Neural cell (in vitro differentiated cells): ENCODE data around the gene TNNT2. TPM values are rescaled to one million over a fixed set of nuclear protein-coding genes. Genes with fewer than 3 reads are reported as not detected.

ENCODE experiments used
- H2AFZ ChIP-seq: fragments of 200-600, 300-800 bp; sonication (generic), shearing (Covaris generic); 2 replicates; pipeline ENCODE4 v1.6.0; 2014; ENCODE audit warnings: low read depth, mild to moderate bottlenecking, antibody characterized with exemption, low read length, moderate library complexity
- H3F3A ChIP-seq: fragments of 200-600 bp; shearing (Covaris generic); 2 replicates; pipeline ENCODE4 v1.6.1; 2016; ENCODE audit warnings: mild to moderate bottlenecking, moderate library complexity, mixed read lengths, antibody characterized with exemption, low read length; ENCODE audit not compliant: insufficient read depth, poor library complexity, severe bottlenecking
- H3K27ac ChIP-seq: fragments of 200-600, 300-800 bp; sonication (generic), shearing (Covaris generic); 2 replicates; pipeline ENCODE4 v1.5.1; 2014; ENCODE audit warnings: mild to moderate bottlenecking, low read length, moderate library complexity
- H3K27me3 ChIP-seq: fragments of 300-800, 200-600 bp; sonication (generic), shearing (Covaris generic); 2 replicates; pipeline ENCODE4 v1.6.0; 2014; ENCODE audit warnings: mild to moderate bottlenecking, low read depth, low read length, moderate library complexity; ENCODE audit not compliant: insufficient read depth
- H3K36me3 ChIP-seq: fragments of 300-800, 200-600 bp; sonication (generic), shearing (Covaris generic); 2 replicates; pipeline ENCODE4 v1.5.1; 2014; ENCODE audit warnings: mild to moderate bottlenecking, antibody characterized with exemption, low read length, moderate library complexity; ENCODE audit not compliant: insufficient read depth
- H3K4me2 ChIP-seq: fragments of 300-800, 200-600 bp; sonication (generic), shearing (Covaris generic); 2 replicates; pipeline ENCODE4 v1.6.0; 2014; ENCODE audit warnings: mild to moderate bottlenecking, low read length
- H3K4me3 ChIP-seq: fragments of 300-800, 200-600 bp; sonication (generic), shearing (Covaris generic); 2 replicates; pipeline ENCODE4 v1.5.1; 2014; ENCODE audit warnings: mild to moderate bottlenecking, low read length, moderate library complexity
- H3K79me2 ChIP-seq: fragments of 200-600 bp; shearing (Covaris generic); replicated peaks from 2 replicates; pipeline ENCODE4 v1.6.0; 2014; ENCODE audit warnings: mild to moderate bottlenecking, low read length, moderate library complexity; ENCODE audit not compliant: insufficient read depth
- H3K9ac ChIP-seq: fragments of 300-800, 200-600 bp; sonication (generic), shearing (Covaris generic); 2 replicates; pipeline ENCODE4 v1.6.1; 2016; ENCODE audit warnings: mild to moderate bottlenecking, low read length, mixed read lengths
- H3K9me2 ChIP-seq: fragments of 200-600 bp; shearing (Covaris generic); 2 replicates; pipeline ENCODE4 v1.6.1; 2016; ENCODE audit warnings: mild to moderate bottlenecking, low read length, mixed read lengths; ENCODE audit not compliant: insufficient read depth
- H3K9me3 ChIP-seq: fragments of 200-600, 300-800 bp; sonication (generic), shearing (Covaris generic); 2 replicates; pipeline ENCODE4 v1.6.1; 2016; ENCODE audit warnings: mild to moderate bottlenecking, mixed run types, low read length, moderate library complexity, mixed read lengths
- H4K20me1 ChIP-seq: fragments of 200-600 bp; shearing (Covaris generic); 2 replicates; pipeline ENCODE4 v1.6.1; 2016; ENCODE audit warnings: mild to moderate bottlenecking, mixed run types; ENCODE audit not compliant: insufficient read depth
- CTCF ChIP-seq: fragments of 450-650 bp; IDR thresholded peaks from 2 replicates; pipeline ENCODE4 v1.5.1; 2014; ENCODE audit warnings: antibody characterized with exemption, mild to moderate bottlenecking, moderate library complexity; ENCODE audit not compliant: poor library complexity, severe bottlenecking
- EP300 ChIP-seq: fragments of 450-650 bp; conservative IDR thresholded peaks from 2 replicates; pipeline ENCODE4 v1.6.1; 2014; ENCODE audit warnings: antibody characterized with exemption, mild to moderate bottlenecking, moderate library complexity; ENCODE audit not compliant: poor library complexity, severe bottlenecking
- EZH2 ChIP-seq: fragments of 200-600, 300-800 bp; shearing (Covaris generic), sonication (generic); IDR thresholded peaks from 2 replicates; pipeline ENCODE4 v1.6.1; 2014; ENCODE audit warnings: antibody characterized with exemption, low read length, borderline replicate concordance, mild to moderate bottlenecking; ENCODE audit not compliant: insufficient read depth, poor library complexity, severe bottlenecking
- MXI1 ChIP-seq: fragments of 450-650 bp; conservative IDR thresholded peaks from 2 replicates; pipeline ENCODE4 v1.6.1; 2014; ENCODE audit warnings: antibody characterized with exemption, mild to moderate bottlenecking; ENCODE audit not compliant: poor library complexity, severe bottlenecking
- POLR2AphosphoS5 ChIP-seq: IDR thresholded peaks from 2 replicates; pipeline ENCODE4 v1.6.1; 2012
- RAD21 ChIP-seq: fragments of 450-650 bp; conservative IDR thresholded peaks from 2 replicates; pipeline ENCODE4 v1.6.1; 2014; ENCODE audit warnings: antibody characterized with exemption, mild to moderate bottlenecking, moderate library complexity
- REST ChIP-seq: IDR thresholded peaks from 2 replicates; pipeline ENCODE4 v1.6.1; 2012; ENCODE audit warnings: borderline replicate concordance
- SMC3 ChIP-seq: fragments of 450-650 bp; conservative IDR thresholded peaks from 2 replicates; pipeline ENCODE4 v1.6.1; 2014; ENCODE audit warnings: antibody characterized with exemption, mild to moderate bottlenecking, moderate library complexity; ENCODE audit not compliant: poor library complexity
- TAF1 ChIP-seq: IDR thresholded peaks from 2 replicates; pipeline ENCODE4 v1.6.1; 2012; ENCODE audit warnings: low read depth
- polyA plus RNA-seq: library from polyadenylated mRNA; depleted of rRNA; stranded (reverse); fragments of >200 nt; gene quantifications from 2 replicates; pipeline ENCODE4 v1.2.3, GENCODE V29; 2014

The TNNT2 gene
- polyA plus RNA-seq, 1 donor from 2014 or later: not detected

- Histone ChIP-seq H3K9me2 (no peaks in the 10 kb centered on the region), H3K4me3 (no peak overlapping the region), H3K36me3 (no peaks in the 10 kb centered on the region), H3K4me2 (no peak overlapping the region), H3F3A (no peaks in the 10 kb centered on the region), H3K9me3 (no peaks in the 10 kb centered on the region), H4K20me1 (no peaks in the 10 kb centered on the region), H3K9ac (no peak overlapping the region), H3K27me3 (no peaks in the 10 kb centered on the region), H2AFZ (no peak overlapping the region), H3K27ac (no peak overlapping the region), H3K79me2 (no peaks in the 10 kb centered on the region)
- TF ChIP-seq POLR2AphosphoS5 (no peak), CTCF (peak; percentile 23)
These were observed 761 bp downstream of the TNNT2 start for GRCh38 chr1:201376464-201377374.

- no peaks in the 10 kb centered on the region for H3K79me2 ChIP-seq
- no peaks in the 10 kb centered on the region for H3K9me3 ChIP-seq
- H3K36me3 ChIP-seq: no peaks in the 10 kb centered on the region
- H3K4me2 ChIP-seq: no peak overlapping the region
- H3F3A ChIP-seq: no peaks in the 10 kb centered on the region
- no peaks in the 10 kb centered on the region for H3K9me2 ChIP-seq
- no peak overlapping the region for H3K4me3 ChIP-seq
- TF ChIP-seq MXI1 (no peak), POLR2AphosphoS5 (no peak), CTCF (no peak), EZH2 (no peak), TAF1 (no peak), REST (no peak), EP300 (no peak), RAD21 (no peak), SMC3 (no peak)
- H4K20me1 ChIP-seq: no peaks in the 10 kb centered on the region
- no peak overlapping the region for H3K27ac ChIP-seq
- H3K27me3 ChIP-seq: no peaks in the 10 kb centered on the region
- H2AFZ ChIP-seq: no peak overlapping the region
- H3K9ac ChIP-seq: no peak overlapping the region
These were observed 1.4 kb downstream of the TNNT2 start for GRCh38 chr1:201376107-201376463.
